ENCODE measurements around the gene PSMD3.
"Not testable (repeated sequence)": the region's sequence is repeated elsewhere in the genome, so short reads cannot be mapped to it uniquely, and the experiment has no call there.

The PSMD3 gene

DNA sequence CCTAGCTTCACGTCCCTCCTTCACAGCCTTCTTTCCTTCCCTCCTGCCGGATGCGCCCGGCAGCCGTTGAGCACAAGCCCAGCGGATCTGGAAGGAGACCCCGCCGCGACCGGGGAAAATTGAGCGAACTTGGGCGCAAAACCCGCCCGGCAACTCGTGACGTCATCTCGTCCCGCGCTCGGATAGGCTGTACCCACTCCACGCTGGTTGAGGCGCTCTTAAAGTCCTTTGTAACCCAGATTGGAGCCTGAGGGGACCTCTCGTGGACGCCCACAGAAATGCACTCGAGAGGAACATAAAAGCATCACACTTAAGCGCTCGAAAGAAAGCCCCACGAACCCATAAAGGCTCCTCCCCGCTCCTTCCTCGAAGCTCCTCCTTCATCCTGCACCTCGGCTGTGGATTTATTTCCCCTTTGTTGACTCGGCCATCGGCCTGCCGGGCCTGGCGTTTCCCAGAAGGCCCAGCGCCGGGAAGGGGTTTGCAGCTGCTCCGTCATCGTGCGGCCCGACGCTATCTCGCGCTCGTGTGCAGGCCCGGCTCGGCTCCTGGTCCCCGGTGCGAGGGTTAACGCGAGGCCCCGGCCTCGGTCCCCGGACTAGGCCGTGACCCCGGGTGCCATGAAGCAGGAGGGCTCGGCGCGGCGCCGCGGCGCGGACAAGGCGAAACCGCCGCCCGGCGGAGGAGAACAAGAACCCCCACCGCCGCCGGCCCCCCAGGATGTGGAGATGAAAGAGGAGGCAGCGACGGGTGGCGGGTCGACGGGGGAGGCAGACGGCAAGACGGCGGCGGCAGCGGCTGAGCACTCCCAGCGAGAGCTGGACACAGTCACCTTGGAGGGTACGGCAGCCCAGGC lies at the start of gene PSMD3:
TSS of gene PSMD3 (plus strand) at position 457 of the 856 bp plus-strand sequence. CDS start at position 621, 164 bp downstream.
- peak; percentile 100 for DNase-seq (ENCODE audit: low read depth)

DNA sequence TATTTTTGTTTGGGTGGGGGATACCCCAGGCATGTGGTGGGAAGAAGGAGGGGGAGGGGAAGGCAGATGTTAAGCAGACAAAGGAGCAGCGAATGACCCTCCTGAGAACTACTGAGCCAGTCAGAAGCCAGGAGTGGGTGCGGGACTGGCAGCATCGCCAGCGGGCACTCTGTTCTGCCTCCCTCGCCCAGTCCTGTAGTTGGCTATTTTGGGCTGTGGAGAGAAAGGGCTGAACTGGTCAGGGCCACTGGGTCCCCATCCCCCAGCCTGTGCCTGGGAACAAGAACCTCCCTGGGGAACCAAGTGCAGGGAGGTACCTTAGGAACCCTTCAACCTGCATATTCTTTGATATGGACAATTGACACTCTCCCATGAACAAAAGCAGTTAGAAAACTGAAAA lies 46.7 kb upstream of the PSMD3 start:
- DNase-seq (ENCODE audit: low read depth), result no peak

DNA sequence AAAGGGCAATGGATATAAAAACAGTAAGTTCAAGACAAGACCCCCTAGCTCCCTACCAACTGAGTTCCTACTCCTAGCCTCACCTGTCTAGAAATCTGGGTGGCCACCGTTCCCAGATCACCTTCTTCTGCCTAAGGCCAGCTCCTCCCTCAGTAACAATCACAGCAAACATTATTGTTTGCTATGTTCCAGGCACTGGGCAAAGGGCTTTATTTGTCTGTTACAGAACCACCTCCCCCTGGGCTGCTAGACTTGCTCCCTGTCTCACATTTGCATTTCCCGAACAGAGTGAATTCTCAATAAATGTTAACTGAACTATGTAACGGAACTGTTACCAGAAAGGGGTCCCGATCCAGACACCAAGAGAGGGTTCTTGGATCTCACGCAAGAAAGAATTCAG lies 46.3 kb upstream of the PSMD3 start:
- DNase-seq (ENCODE audit: low read depth), result no peak

DNA sequence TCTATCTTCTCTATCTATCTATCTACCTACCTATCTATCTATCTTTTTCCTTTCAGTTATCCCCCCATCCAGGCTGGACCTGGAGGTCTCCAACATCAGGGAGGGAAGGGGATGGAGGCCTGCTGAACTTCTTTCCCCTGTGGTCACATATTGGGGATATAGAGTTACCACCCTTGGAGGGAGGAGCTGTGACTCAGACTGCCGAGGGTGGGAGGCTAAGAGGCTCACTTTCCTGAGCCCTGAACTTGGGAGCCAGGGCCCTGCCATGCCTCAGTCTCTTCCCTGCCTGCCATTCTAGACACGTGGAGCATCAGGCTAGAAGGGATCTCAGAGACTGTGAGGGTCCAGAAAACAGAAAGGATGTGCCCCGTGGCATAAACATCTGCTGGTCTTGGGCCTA lies 44.7 kb upstream of the PSMD3 start:
- no peak for DNase-seq (ENCODE audit: low read depth)

DNA sequence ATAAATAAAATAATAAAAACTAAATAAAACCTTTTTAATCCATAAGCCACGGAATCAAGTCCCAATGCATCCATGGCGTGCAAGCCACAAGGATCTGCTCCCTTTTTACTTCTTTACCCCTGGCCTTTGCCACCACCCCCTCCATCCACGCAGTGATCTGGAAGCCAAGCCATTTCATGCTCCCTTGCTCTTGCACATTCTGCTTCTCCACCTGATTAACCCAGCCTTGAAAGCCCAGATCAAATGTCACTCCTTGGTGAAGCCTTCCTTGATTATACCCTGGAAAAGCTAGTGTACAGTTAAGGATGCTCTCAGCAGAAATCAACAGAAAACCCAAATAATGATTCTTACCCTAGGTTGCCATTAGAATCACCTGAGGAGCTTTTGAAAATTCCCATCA lies 43.2 kb upstream of the PSMD3 start:
- DNase-seq (ENCODE audit: low read depth), result no peak

DNA sequence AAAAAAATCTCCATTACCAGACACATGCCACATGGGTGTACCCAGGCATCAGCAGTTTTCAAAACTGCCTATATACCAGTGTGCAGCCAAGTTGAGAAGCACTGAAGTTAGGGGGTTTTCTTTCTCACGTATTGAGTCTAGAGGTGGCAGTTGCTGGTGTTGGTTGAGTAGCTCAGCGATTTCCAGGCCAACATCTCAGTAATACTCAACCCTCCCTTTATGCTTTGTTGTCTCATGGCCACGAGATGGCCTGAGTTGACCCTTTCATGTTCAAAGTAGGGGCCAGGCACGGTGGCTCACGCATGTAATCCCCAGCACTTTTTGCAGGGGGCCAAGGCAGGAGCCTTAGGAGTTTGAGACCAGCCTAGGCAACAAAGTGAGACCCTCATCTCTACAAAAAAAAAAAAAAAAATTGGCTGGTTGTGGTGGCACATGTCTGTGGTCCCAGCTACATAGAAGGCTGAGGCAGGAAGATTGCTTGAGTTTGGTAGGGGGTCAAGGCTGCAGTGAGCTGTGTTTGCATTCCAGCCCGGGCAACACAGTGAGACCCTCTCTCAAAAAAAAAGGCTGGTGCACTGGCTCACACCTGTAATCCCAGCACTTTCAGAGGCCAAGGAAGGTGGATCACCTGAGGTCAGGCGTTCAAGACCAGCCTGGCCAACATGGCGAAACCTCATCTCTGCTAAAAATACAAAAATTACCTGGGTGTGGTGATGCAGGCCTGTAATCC lies 42.3 kb upstream of the PSMD3 start:
- no peak for DNase-seq (ENCODE audit: low read depth)

DNA sequence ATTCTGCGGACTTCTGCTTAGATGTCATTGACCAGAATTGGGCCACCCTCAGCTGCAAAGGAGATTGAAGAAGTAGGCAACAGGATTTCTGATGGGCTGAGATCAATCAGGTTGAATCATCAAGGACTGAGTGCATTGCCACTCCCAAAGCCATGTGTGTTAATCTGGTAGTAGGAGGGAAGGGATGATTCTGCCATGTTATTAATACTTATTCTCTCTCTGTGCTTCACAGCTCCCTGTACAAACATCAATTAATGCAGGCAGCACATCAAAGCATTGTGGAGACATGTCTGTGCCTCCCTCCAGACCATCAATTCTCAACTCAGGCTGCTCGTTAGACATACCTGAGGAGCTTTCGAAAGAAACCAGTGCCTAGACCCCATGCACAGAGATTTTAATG lies 41.5 kb upstream of the PSMD3 start:
- no peak for DNase-seq (ENCODE audit: low read depth)

DNA sequence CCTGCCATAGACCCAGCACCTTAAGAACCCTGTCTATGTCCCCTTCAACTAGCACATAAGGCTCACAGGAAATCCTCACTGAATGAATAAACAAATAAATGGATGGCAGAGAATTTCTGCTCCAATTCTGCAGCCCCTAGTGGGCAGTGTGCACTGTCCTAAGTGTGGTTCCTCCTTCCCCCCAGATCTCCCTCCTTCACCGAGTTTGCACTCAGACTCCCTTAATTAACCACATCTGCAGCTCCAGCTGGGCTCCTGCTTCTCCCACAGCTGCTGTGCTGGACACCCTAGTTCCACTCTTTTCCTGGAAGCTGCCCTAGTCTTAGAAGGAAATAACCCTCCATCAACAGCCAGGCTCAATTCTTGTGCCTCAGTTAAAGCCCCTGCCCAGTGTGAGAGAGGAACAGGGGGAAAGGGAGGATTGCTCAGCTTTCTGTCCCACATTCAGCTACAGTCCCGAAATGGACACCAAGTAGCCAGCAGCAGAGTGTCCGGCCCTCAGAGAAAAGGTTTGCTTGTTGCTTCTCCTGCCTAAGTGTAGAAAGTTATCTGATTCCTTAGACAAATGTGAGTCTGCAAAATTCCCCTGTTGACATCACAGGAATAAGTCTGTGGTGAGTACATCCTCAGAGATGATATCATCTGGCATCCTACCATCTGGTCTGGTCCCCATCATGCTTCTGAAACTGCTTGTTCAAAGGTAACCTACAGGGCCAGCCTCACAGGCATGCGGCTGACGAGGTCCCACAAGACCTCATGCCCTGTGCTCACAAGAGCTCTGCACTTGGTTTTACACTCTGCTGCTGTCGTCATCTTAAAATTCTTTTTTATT lies 40.8 kb upstream of the PSMD3 start:
- no peak for DNase-seq (ENCODE audit: low read depth)

DNA sequence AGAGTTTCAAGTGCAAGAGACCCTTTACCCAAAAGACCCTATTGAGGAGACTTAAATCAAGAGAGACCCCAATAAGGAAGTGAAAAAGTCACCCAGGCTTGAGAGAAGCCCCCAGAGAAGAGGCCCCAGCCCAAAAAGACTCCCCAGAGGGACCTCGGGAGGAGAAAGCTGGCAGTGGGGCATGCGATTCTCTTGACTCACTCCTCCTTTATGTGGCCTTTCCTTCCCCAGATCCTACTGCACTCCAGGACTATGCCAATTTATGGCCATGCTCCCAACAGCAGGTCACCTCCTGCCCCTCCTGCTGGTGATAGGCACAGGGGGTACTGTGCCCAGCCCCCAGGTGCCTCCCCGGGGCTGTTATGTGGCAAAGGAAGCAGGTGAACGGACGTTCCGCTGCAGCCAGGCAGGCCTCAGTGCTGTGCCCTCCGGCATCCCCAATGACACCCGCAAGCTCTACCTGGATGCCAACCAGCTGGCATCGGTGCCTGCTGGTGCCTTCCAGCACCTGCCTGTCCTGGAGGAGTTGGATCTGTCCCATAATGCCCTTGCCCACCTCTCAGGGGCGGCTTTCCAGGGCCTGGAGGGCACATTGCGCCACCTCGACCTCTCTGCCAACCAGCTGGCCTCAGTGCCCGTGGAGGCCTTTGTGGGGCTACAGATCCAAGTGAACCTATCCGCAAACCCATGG lies 36.8 kb upstream of the PSMD3 start:
- no peak for DNase-seq (ENCODE audit: low read depth)

DNA sequence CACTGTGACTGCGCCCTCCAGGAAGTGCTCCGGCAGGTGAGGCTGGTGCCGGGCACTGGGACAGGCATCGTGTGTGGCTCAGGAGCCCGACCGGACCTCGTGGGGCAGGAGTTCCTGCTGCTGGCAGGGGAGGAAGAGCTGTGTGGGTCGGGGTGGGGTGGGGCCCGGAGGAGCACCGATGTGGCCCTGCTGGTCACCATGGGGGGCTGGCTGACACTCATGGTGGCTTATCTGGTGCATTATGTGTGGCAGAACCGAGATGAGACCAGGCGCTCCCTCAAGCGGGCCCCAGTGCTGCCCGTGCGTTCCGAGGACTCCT lies 36.3 kb upstream of the PSMD3 start:
- no peak for DNase-seq (ENCODE audit: low read depth)

DNA sequence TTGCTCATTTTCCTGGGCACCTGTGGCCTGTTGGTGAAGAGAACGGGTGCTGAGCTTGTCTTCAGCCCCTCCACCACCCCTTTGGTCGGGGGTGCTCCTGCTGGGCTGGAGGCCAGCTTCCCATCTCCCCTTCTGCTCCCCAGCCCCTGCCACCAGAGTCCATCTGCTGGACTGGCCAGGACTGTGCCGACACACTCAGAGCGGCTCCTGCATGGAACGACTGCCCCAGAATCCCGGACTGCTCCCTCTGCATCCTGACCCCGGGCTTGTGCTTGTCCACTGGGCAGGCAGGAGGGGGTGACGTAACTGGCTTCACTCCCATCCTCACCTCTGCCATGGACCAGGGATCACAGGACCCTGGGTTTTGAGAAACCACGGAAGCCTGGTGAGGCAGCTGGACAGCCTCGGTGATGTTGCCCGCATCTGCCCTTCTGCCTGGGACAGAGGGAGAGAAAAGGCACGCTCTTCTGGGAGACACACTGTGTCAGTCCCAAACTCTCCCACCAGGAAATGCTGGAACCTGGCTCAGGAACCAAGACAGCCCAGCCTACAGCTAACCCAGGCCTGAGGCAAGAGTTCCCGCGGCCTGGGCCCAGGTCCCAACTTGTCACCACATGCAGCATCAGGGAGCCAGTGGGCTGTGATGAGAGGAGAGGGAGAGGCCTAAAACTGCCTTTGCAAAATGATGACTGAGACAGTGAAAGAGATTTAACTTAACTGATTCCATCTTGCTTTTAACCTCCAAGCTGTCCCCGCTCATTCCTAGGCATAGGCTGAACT lies 33.9 kb upstream of the PSMD3 start:
- no peak for DNase-seq (ENCODE audit: low read depth)

DNA sequence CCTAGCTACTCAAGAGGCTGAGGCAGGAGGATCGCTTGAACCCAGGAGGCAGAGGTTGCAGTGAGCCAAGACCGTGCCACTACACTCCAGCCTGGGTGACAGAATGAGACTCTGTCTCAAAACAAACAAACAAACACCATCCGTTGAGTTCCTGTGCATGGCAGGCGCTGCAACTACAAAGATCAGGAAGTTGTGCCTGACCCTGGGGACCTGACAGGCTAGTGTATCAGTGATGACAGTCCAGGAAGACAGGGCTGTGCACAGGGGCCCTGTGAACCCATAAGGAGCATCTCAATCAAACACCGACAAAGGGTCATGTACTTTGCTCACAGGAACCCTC lies 32.1 kb upstream of the PSMD3 start:
- not testable (repeated sequence) for DNase-seq (ENCODE audit: low read depth)

DNA sequence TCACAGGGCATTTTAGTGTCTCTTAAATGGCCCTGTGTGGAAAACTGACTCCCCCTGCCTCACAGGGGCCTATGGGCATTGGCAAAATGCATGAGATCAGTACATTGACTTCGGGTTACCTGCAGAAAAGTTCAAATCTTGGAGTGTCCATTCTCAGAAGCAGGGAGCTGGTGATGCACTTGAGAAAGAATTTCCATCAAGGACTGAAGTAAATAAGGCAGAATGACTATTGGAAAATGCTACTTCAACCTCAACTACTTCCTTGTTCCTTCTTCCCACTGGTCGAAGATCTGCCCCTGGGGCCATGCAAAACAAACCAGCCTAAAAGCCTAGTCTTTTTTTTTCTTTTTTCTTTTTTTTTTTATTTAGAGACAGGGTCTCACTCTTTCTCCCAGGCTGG lies 31.6 kb upstream of the PSMD3 start:
- DNase-seq (ENCODE audit: low read depth), result no peak

DNA sequence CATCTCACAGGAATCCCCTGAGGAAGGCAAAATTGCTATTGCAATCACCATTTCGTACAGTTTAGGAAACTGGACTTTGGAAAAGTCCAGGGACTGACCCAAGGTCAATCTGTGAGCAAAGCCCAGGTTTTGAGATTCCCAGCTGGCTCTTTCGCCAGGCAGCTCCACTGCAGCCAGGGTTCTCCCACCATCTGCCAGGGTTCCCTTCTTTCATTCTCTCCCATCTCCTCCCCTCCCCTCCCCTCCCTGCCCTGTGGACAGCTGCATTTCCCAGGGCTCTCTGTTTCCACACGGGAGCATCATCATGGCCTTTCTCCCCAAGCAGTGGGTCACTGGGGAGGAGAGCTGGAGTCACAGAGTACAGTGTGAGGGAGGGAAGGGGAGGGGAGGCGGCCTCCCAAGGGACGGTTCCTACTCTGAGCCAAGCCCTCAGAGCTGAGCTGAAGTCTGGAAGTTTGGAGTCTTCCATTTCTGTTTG lies 29.7 kb upstream of the PSMD3 start:
- DNase-seq (ENCODE audit: low read depth), result no peak

DNA sequence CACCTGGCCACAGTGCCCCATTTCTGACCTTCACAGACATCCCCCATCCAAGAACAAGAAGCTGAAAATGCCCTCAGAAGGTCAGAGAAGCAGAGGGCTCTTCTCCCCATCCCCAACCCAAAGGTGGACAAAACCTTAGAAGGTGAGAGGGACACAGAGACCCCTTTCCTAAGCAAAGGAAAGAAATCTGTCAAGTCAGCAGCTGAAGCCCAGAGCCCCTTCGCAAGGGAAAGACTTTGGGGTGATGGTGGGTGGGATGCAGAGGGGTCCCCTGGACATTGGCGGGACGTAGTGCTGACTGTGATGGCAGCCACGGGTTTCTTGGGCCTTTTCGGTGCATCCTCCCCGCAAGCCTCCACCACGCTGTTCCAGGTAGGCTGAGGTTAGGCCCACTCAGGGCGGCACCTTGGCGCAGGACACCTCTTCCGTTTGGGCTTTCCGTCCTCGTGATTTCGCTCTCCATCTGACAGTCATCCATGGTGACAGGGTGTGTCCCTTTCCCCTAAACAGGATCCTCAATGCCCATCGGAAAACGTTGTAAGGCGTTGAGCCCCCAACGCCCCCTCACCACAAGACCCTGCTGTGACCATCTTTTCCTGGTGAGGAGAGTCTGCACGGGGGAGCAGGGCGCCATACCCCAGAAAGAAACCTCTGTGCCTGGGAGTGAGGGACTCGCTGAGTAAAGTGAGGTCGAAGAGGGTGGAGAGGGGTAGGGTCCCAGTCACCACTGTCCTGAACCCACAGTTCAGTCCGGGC lies 28.5 kb upstream of the PSMD3 start:
- DNase-seq (ENCODE audit: low read depth), result no peak

DNA sequence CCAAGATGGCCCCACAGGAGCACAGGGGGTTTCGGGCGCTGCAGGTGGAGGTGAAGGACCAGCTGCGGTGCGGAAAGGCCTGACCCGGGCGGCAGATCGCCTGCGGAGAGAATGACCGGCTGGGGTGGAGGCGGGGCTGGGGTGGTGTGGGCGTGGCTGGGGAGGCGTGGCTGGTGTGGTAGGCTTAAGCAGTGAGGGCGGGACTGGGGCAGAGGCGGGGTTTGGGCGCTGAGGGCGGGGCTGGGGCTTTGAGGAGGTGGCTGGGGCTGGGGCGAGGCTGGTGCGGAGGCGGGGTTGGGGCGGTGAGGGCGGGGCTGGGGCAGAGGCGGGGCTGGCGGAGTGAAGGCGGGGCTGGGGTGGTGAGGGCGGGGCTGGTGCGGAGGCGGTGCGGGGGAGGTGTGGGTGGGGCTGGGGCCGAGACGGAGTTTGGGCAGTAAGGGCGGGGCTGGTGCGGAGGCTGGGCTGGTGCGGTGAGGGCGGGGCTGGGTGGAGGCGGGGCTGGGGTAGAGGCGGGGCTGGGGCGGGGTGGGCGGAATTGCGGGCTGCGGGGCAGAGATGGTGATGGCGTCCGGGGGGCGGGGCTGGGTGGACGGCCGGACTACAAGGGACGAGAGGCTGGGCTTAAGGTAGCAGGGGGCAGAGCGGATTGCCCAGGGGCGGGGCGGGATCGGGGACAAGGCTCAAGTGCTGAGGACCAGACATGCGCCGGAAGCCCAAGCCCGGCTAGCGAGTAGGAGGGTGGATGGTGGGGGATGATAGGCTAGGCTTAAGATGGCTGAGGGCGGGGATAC lies 27.7 kb upstream of the PSMD3 start:
- DNase-seq (ENCODE audit: low read depth), result peak; percentile 85

DNA sequence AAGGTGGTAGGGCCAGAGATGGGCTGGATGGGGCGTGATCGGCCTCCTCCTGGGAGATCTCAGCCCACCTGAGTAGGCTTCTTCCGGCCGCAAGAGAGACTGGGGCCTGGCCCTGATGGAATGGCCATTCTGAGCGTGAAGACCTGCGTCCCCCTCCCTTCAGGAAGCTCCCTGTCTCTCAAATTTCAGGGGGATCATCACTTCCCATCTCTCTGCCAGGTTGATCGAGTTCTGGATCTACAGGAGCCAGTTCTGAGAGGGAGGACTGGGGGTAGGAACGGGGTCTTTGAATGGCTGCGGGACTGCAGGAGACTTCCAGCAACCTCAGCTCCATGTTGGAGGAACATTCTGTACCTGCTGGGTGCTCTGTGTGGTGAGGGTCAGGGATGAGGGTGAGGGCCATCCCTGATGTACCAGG lies 27.1 kb upstream of the PSMD3 start:
- no peak for DNase-seq (ENCODE audit: low read depth)

DNA sequence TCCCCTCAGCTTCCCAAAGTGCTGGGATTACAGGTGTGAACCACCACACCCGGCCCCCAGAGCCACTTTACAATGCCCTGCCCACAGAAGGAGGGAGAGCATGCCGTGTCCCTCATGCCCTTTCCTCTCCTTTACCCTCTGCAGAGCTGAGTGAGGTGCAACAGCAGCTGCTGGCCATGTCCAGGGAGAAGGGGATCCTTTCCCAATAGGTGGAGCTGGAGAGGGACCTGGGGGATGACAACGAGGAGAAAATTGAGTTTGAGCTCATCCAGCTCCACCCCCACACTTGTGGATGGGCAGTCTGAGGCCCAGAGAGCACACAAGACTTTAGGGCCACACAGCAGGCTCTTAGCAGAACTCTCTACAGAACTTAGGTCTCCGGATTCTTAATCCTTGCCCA lies 25.7 kb upstream of the PSMD3 start:
- DNase-seq (ENCODE audit: low read depth), result no peak

DNA sequence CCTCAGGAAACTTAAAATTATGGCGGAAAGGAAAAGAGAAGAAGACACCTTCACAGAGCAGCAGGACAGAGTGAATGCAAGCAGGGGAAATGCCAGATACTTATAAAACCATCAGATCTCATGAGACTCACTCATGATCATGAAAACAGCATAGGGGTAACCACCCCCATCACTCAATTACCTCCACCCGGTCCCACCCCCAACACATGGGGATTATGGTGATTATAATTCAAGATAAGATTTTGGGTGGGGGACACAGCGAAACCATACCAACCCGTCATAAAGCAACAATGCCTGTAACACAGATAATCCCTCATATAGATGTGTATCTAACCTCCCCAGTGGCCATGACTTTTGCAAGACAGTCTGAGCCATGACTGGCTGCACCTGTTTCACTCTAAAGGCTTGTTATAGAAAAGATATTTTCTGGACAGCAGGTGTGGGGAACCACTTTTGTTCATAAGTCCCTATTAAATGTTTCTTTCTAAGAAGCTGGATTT lies 24.8 kb upstream of the PSMD3 start:
- no peak for DNase-seq (ENCODE audit: low read depth)

Measured in stromal cell of bone marrow (primary cell).